IMR-90 (cell line): ENCODE measurements around the gene VMO1. TPM values are rescaled to one million over a fixed set of nuclear protein-coding genes. Genes with fewer than 3 reads are reported as not detected.

Source experiments
- ATAC-seq: fragments of 200-7000 bp; cut with Tn5 transposase; 2 replicates; pipeline ENCODE4 v1.9.1; 2020; ENCODE audit warnings: low read depth, mild to moderate bottlenecking, moderate library complexity
- BruUV-seq: library from RNA; stranded (reverse); fragments of 400-500 nt; replicated peaks from 2 replicates; lab custom pipeline; 2021; lab: Mats Ljungman, UMichigan
- CTCF ChIA-PET: fragments of 300-600 bp; formaldehyde crosslinking; extraction: SDS; loops from one replicate; lab custom pipeline; 2021; ENCODE audit warnings: antibody characterized with exemption; lab: Yijun Ruan, JAX
- POLR2A ChIA-PET: fragments of 300-600 bp; sonication (Branson Sonifier 250); formaldehyde crosslinking; loops from one replicate; lab custom pipeline; 2022; ENCODE audit warnings: antibody characterized with exemption; ENCODE audit not compliant: unreplicated experiment; lab: Charles Lee
- DNase-seq: peaks from one replicate; pipeline ENCODE4 v3.0.0; 2013
- H2AFZ ChIP-seq: replicated peaks from 2 replicates; pipeline ENCODE3; 2013; ENCODE audit warnings: low read length, mild to moderate bottlenecking; ENCODE audit not compliant: poor library complexity
- H2AK5ac ChIP-seq: 2 replicates; pipeline ENCODE4 v1.6.1; 2013; ENCODE audit warnings: low read depth, low read length, inconsistent platforms
- H2AK9ac ChIP-seq: replicated peaks from 2 replicates; pipeline ENCODE3; 2013; ENCODE audit warnings: mild to moderate bottlenecking, low read depth, low read length, moderate library complexity; ENCODE audit not compliant: poor library complexity
- H2BK120ac ChIP-seq: 2 replicates; pipeline ENCODE4 v1.6.1; 2013; ENCODE audit warnings: low read depth, low read length, inconsistent platforms
- H2BK15ac ChIP-seq: 3 replicates; pipeline ENCODE4 v1.6.1; 2013; ENCODE audit warnings: low read depth, low read length, inconsistent platforms
- H2BK20ac ChIP-seq: 2 replicates; pipeline ENCODE4 v1.6.1; 2013; ENCODE audit warnings: low read depth, mild to moderate bottlenecking, inconsistent platforms, low read length, moderate library complexity
- H2BK5ac ChIP-seq: 2 replicates; pipeline ENCODE4 v1.6.1; 2013; ENCODE audit warnings: mild to moderate bottlenecking, low read depth, low read length, inconsistent platforms; ENCODE audit not compliant: poor library complexity, severe bottlenecking
- H3K14ac ChIP-seq: replicated peaks from 2 replicates; pipeline ENCODE4 v1.6.1; 2013; ENCODE audit warnings: low read depth, low read length, inconsistent platforms
- H3K18ac ChIP-seq: 2 replicates; pipeline ENCODE4 v1.6.1; 2013; ENCODE audit warnings: low read depth, low read length, control low read depth
- H3K23ac ChIP-seq: 2 replicates; pipeline ENCODE4 v1.6.1; 2013; ENCODE audit warnings: low read depth, low read length, inconsistent platforms
- H3K27ac ChIP-seq: 2 replicates; pipeline ENCODE4 v1.5.1; 2013; ENCODE audit warnings: mild to moderate bottlenecking, control low read depth, low read length; ENCODE audit not compliant: insufficient read depth
- H3K27me3 ChIP-seq: 2 replicates; pipeline ENCODE4 v1.6.1; 2013; ENCODE audit warnings: low read length; ENCODE audit not compliant: control insufficient read depth, insufficient read depth
- H3K36me3 ChIP-seq: 2 replicates; pipeline ENCODE4 v1.6.1; 2013; ENCODE audit warnings: low read length, mixed read lengths; ENCODE audit not compliant: control insufficient read depth, insufficient read depth
- H3K4ac ChIP-seq: 2 replicates; pipeline ENCODE4 v1.6.1; 2013; ENCODE audit warnings: low read depth, low read length, inconsistent platforms
- H3K4me1 ChIP-seq: 2 replicates; pipeline ENCODE4 v1.6.1; 2013; ENCODE audit warnings: low read length, mixed read lengths; ENCODE audit not compliant: control insufficient read depth, insufficient read depth
- H3K4me2 ChIP-seq: 2 replicates; pipeline ENCODE4 v1.6.1; 2013; ENCODE audit warnings: low read depth, mild to moderate bottlenecking, control low read depth, low read length, moderate library complexity
- H3K4me3 ChIP-seq: 2 replicates; pipeline ENCODE4 v1.5.1; 2013; ENCODE audit warnings: low read depth, mild to moderate bottlenecking, control low read depth, low read length, moderate library complexity; ENCODE audit not compliant: insufficient read depth
- H3K56ac ChIP-seq: 2 replicates; pipeline ENCODE4 v1.6.1; 2013; ENCODE audit warnings: low read length, inconsistent platforms; ENCODE audit not compliant: insufficient read depth; ENCODE audit errors: extremely low read depth
- H3K79me1 ChIP-seq, 2 experiments: 2 replicates each; pipeline ENCODE4 v1.6.1; 2013; ENCODE audit warnings: low read length in 2 of 2, inconsistent platforms in 1 of 2, low read depth in 1 of 2
- H3K9ac ChIP-seq: 2 replicates; pipeline ENCODE4 v1.6.1; 2013; ENCODE audit warnings: low read depth, low read length, control low read depth
- H3K9me1 ChIP-seq: 2 replicates; pipeline ENCODE4 v1.6.1; 2013; ENCODE audit warnings: low read length, inconsistent platforms; ENCODE audit not compliant: insufficient read depth
- H3K9me3 ChIP-seq: 2 replicates; pipeline ENCODE4 v1.6.1; 2013; ENCODE audit warnings: low read length; ENCODE audit not compliant: control insufficient read depth, insufficient read depth
- H4K20me1 ChIP-seq: 2 replicates; pipeline ENCODE4 v1.6.1; 2013; ENCODE audit warnings: low read length, inconsistent platforms; ENCODE audit not compliant: insufficient read depth
- H4K5ac ChIP-seq: 2 replicates; pipeline ENCODE4 v1.6.1; 2013; ENCODE audit warnings: mild to moderate bottlenecking, low read depth, low read length, control low read depth
- H4K8ac ChIP-seq, 2 experiments: 2 replicates each; pipeline ENCODE4 v1.6.1; 2013; ENCODE audit warnings: low read depth in 2 of 2, low read length in 2 of 2, control low read depth in 1 of 2, inconsistent platforms in 1 of 2
- H4K91ac ChIP-seq: 2 replicates; pipeline ENCODE4 v1.6.1; 2013; ENCODE audit warnings: low read depth, low read length, inconsistent platforms; ENCODE audit not compliant: insufficient read depth
- CEBPB ChIP-seq: IDR thresholded peaks from 2 replicates; pipeline ENCODE4 v1.6.1; 2012; ENCODE audit warnings: low read depth, low read length, improper control_type of control experiment
- SMC3 ChIP-seq: fragments of 150-350 bp; IDR thresholded peaks from 2 replicates; pipeline ENCODE4 v1.6.1; 2016; ENCODE audit warnings: low read depth, mild to moderate bottlenecking, antibody characterized with exemption, low read length, moderate library complexity
- WGBS, 2 experiments: methylation state at CpG; one replicate each; pipeline versions ENCODE4 v1.1.5 to v1.1.7; 2013; ENCODE audit warnings: missing lambda C conversion rate in 2 of 2; ENCODE audit not compliant: insufficient read length in 1 of 2; ENCODE audit errors: extremely low coverage in 2 of 2; 5-methylcytosine and 5-hydroxymethylcytosine counted together
- dilution Hi-C: fragments of 300-500 bp; cut with HindIII; formaldehyde crosslinking; loops from one replicate; pipeline ENCODE4 v1.14.3; 2018; ENCODE audit warnings: low sequenced_read_pairs; ENCODE audit not compliant: unreplicated experiment
- in situ Hi-C: fragments of 300-500 bp; cut with MboI; formaldehyde crosslinking; loops from 3 replicates; pipeline ENCODE4 v1.14.3; 2019; ENCODE audit warnings: low sequenced_read_pairs, inconsistent platforms, mixed read lengths
- intact Hi-C: fragments of 100-400 bp; cut with micrococcal nuclease; formaldehyde crosslinking; loops from 2 replicates; pipeline ENCODE4 v1.10.0; 2022
- polyA plus RNA-seq, 3 experiments: library from polyadenylated mRNA; depleted of rRNA; stranded (reverse); fragments of >200 nt; gene quantifications; 2 replicates each; pipeline ENCODE4 v1.2.3, GENCODE V29; 2012; ENCODE audit warnings: low replicate concordance in 1 of 3
- total RNA-seq: library from RNA; depleted of rRNA; stranded (reverse); fragments of >200 nt; gene quantifications from 2 replicates; pipeline ENCODE4 v1.2.3, GENCODE V29; 2012

VMO1 gene
- total and polyA plus RNA-seq, 2 of the 4 experiments (the other 2 are of a cell fraction) = 0.14 TPM; not detected in 1

DNA sequence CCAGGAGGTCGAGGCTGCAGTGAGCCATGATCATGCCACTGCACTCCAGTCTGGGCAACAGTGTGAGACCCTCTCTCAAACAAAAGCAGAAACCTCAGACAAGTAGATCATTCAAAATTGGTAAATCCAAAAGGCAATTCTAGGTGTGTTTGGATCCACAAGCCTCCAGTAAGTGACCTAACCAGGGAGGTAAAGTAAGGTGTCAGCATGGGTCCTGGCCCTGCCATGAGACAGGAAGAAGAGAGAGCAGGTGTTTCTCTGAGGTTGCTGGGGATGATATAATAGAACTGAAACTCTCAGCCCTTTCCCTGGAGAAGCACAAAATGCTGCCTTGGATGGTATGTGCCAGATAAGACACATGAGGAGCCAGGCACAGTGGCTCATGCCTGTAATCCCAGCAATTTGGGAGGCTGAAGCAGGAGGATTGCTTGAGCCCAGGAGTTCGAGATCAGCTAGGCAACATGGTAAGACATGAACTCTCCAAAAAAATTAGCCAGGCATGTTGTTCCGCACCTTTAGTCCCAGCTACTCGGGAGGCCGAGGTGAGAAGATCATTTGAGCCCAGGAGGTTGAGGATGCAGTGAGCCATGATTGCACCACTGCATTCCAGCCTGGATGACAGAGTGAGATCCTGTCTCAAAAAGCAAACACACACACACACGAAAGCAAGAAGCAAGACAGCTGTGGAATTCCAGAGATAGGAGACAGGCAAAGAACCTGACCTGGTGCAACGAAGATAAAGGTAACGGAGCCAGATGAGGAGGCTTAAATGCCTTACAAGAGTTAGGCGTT lies 8.0 kb downstream of the VMO1 start:
- Histone ChIP-seq H3K27me3 (peaks cover 42% of the 10 kb centered on the region), H2AFZ (no peak overlapping the region), H3K4me3 (no peak overlapping the region), H4K8ac (0 out of 4 replicates have a peak overlapping the region, but pooled peaks of 1 of the 2 experiments have one; percentile 26), H3K56ac (no peak overlapping the region), H3K18ac (no peak overlapping the region), H3K9me3 (no peaks in the 10 kb centered on the region), H2BK5ac (no peak overlapping the region), H3K14ac (no peak overlapping the region), H3K79me1 (no peaks in the 10 kb centered on the region), H4K20me1 (no peaks in the 10 kb centered on the region), H2BK120ac (peak overlapping the region; percentile 18; the same call in 1 of the 2 replicates), H3K9me1 (no peaks in the 10 kb centered on the region), H4K5ac (no peak overlapping the region), H2BK15ac (no peak overlapping the region), H3K23ac (no peak overlapping the region), H4K91ac (no peak overlapping the region), H3K4ac (no peak overlapping the region), H3K9ac (no peak overlapping the region), H3K27ac (no peak overlapping the region), H3K4me2 (0 out of 2 replicates have a peak overlapping the region, but pooled peaks have one; percentile 32), H2AK5ac (peak overlapping the region; percentile 39; the same call in 1 of the 2 replicates), H3K4me1 (peaks cover 2% of the 10 kb centered on the region; the same call in 1 of the 2 replicates), H2AK9ac (no peak overlapping the region), H3K36me3 (no peaks in the 10 kb centered on the region), H2BK20ac (no peak overlapping the region; the same call in 1 of the 2 replicates)
- intact Hi-C loops = no loop called here
- ATAC-seq (peak; percentile 83), DNase-seq (peak; percentile 31)
- no TSS peak for BruUV-seq
- TF ChIP-seq CEBPB = peak; percentile 79
- no peak for TF ChIP-seq SMC3
- dilution Hi-C loops = no loop called here
- CTCF ChIA-PET = no interaction called here
- POLR2A ChIA-PET = no interaction called here
- 39% methylated on average over 3 of the region's 9 CpGs; no CpG with 5 or more reads in 1 of the 2 experiments for WGBS, 2 experiments
- in situ Hi-C loops = no loop called here
